NT2/D1 (cell line): Measurements from ENCODE around the gene CXADR.

Source experiments
- YY1 ChIP-seq: IDR thresholded peaks from 2 replicates; pipeline ENCODE4 v1.6.1; 2011; ENCODE audit not compliant: insufficient read length, insufficient read depth
- ZNF274 ChIP-seq: IDR thresholded peaks from 2 replicates; pipeline ENCODE4 v1.6.1; 2011; ENCODE audit warnings: mild to moderate bottlenecking, low read depth, low read length

GRCh38 chr21:17575076-17575475, 62.2 kb downstream of the CXADR start:
- no peak for TF ChIP-seq ZNF274
- TF ChIP-seq YY1: no peak
